Esophagus muscularis mucosa (tissue), 4 donors: ENCODE measurements around the gene BCL11B. TPM values are rescaled to one million over a fixed set of nuclear protein-coding genes. Genes with fewer than 3 reads are reported as not detected.

Experiments
- DNase-seq: peaks from one replicate; pipeline ENCODE4 v3.0.0-alpha.2; 2017; ENCODE audit errors: extremely low spot score
- H3K27ac ChIP-seq, 4 donors: fragments of 200-600 bp; sonication (generic); replicated peaks in 1 of 4; 1 replicate in 3 of 4; 2 replicates in 1 of 4; pipeline ENCODE4 v1.5.1; 2016 to 2019; ENCODE audit warnings: mild to moderate bottlenecking in 1 of 4
- H3K27me3 ChIP-seq, 4 donors: fragments of 200-600 bp; sonication (generic); one replicate each; pipeline versions ENCODE4 v1.5.1 to v1.6.0; 2016 to 2019
- H3K36me3 ChIP-seq, 4 donors: fragments of 200-600 bp; sonication (generic); one replicate each; pipeline ENCODE4 v1.5.1; 2016 to 2019
- H3K4me1 ChIP-seq, 4 donors: fragments of 200-600 bp; sonication (generic); one replicate each; pipeline ENCODE4 v1.5.1; 2016 to 2019
- H3K4me3 ChIP-seq, 4 donors: fragments of 200-600 bp; sonication (generic); 1 replicate in 2 of 4; 2 replicates in 2 of 4; pipeline ENCODE4 v1.5.1; 2016 to 2019; ENCODE audit warnings: mild to moderate bottlenecking in 4 of 4, moderate library complexity in 1 of 4
- H3K9me3 ChIP-seq, 4 donors: fragments of 200-600 bp; sonication (generic); 1 replicate in 3 of 4; 2 replicates in 1 of 4; pipeline ENCODE4 v1.5.1; 2016 to 2019
- CTCF ChIP-seq, 3 experiments: fragments of 200-600 bp in 2 of 3; fragments of 450-650 bp in 1 of 3; sonication (generic) in 2 of 3; IDR thresholded peaks; one replicate each; pipeline ENCODE4 v1.5.1; 2017 to 2019; ENCODE audit warnings: antibody characterized with exemption in 3 of 3, mild to moderate bottlenecking in 2 of 3, moderate library complexity in 1 of 3
- EP300 ChIP-seq: sonication (generic); formaldehyde crosslinking; IDR thresholded peaks from one replicate; pipeline ENCODE4 v1.6.1; 2017; ENCODE audit warnings: antibody characterized with exemption
- POLR2A ChIP-seq: fragments of 450-650 bp; IDR thresholded peaks from one replicate; pipeline ENCODE4 v1.6.1; 2017; ENCODE audit warnings: antibody characterized with exemption, moderate library complexity, mild to moderate bottlenecking, low read depth
- POLR2AphosphoS5 ChIP-seq, 2 donors: sonication (generic); formaldehyde crosslinking; IDR thresholded peaks; one replicate each; pipeline ENCODE4 v1.6.1; 2017; ENCODE audit warnings: antibody characterized with exemption in 2 of 2
- WGBS: methylation state at CpG from one replicate; pipeline ENCODE4 v1.1.5; 2018; 5-methylcytosine and 5-hydroxymethylcytosine counted together
- intact Hi-C: fragments of 100-400 bp; cut with DNase I; formaldehyde crosslinking; loops from one replicate; pipeline ENCODE4 v1.15.1; 2023
- total RNA-seq, 4 donors: library from RNA; depleted of rRNA; stranded (reverse); fragments of >200 nt; gene quantifications; one replicate each; pipeline versions ENCODE4 v1.1.0 to v1.2.1, GENCODE V29; 2016

The BCL11B gene
- total RNA-seq, 4 donors from 2014 or later: 0.34 to 0.65 (median 0.46) TPM

GRCh38 chr14:99272899-99273765, 1.1 kb upstream of the BCL11B start:
- no peaks in the 10 kb centered on the region for H3K36me3 ChIP-seq
- no peak for TF ChIP-seq CTCF (IDR thresholded peaks at IDR 0.05)
- no peak for TF ChIP-seq POLR2AphosphoS5 (IDR thresholded peaks at IDR 0.05)
- TF ChIP-seq EP300: no peak
- no peak for TF ChIP-seq POLR2A
- no peak for DNase-seq
- H3K9me3 ChIP-seq: no peaks in the 10 kb centered on the region
- WGBS: 11% methylated on average over 19 of the region's 53 CpGs
- intact Hi-C loops: no loop called here
- peak overlapping the region in 1 of 4 donors; percentile 44 for H3K27ac ChIP-seq
- H3K27me3 ChIP-seq: peaks cover 0 to 91% (median 63%) of the 10 kb centered on the region in 4 donors
- peaks cover 39 to 57% (median 56%) of the 10 kb centered on the region in 4 donors for H3K4me1 ChIP-seq
- peak overlapping the region in 3 of 4 donors; percentile 12 to 51 (median 44) for H3K4me3 ChIP-seq

- intact Hi-C loops: no loop called here
- H3K27ac ChIP-seq: no peak overlapping the region
- no peaks in the 10 kb centered on the region for H3K9me3 ChIP-seq
- 6% methylated on average over 10 of the region's 10 CpGs for WGBS
- H3K4me3 ChIP-seq: peak overlapping the region; percentile 32 to 51 (median 40)
- no peak for TF ChIP-seq EP300
- no peak for TF ChIP-seq POLR2A
- no peak for TF ChIP-seq POLR2AphosphoS5 (IDR thresholded peaks at IDR 0.05)
- TF ChIP-seq CTCF (IDR thresholded peaks at IDR 0.05): no peak
- peaks cover 0 to 91% (median 66%) of the 10 kb centered on the region in 4 donors for H3K27me3 ChIP-seq
- DNase-seq: no peak
- peaks cover 39 to 57% (median 56%) of the 10 kb centered on the region in 4 donors for H3K4me1 ChIP-seq
- H3K36me3 ChIP-seq: no peaks in the 10 kb centered on the region
Observed at GRCh38 chr14:99272632-99272898, 568 bp upstream of the BCL11B start.

- H3K4me1 ChIP-seq: peaks cover 39 to 58% (median 57%) of the 10 kb centered on the region in 4 donors
- peaks cover 0 to 91% (median 68%) of the 10 kb centered on the region in 4 donors for H3K27me3 ChIP-seq
- no peak for DNase-seq
- peak overlapping the region in 1 of 4 donors; percentile 16 for H3K27ac ChIP-seq
- no peaks in the 10 kb centered on the region for H3K9me3 ChIP-seq
- 2% methylated on average over 30 of the region's 32 CpGs for WGBS
- intact Hi-C loops: no loop called here
- H3K36me3 ChIP-seq: no peaks in the 10 kb centered on the region
- H3K4me3 ChIP-seq: peak overlapping the region; percentile 36 to 52 (median 40)
- TF ChIP-seq EP300 (no peak), POLR2AphosphoS5 (IDR thresholded peaks at IDR 0.05) (no peak), POLR2A (no peak), CTCF (IDR thresholded peaks at IDR 0.05) (no peak)
Observed at GRCh38 chr14:99271221-99271941, 616 bp downstream of the BCL11B start.

- no peaks in the 10 kb centered on the region for H3K36me3 ChIP-seq
- WGBS: 2% methylated on average over 26 of the region's 80 CpGs
- TF ChIP-seq POLR2A (no peak), EP300 (no peak), CTCF (IDR thresholded peaks at IDR 0.05) (no peak), POLR2AphosphoS5 (IDR thresholded peaks at IDR 0.05) (no peak)
- peaks cover 0 to 91% (median 67%) of the 10 kb centered on the region in 4 donors for H3K27me3 ChIP-seq
- H3K9me3 ChIP-seq: no peaks in the 10 kb centered on the region
- H3K27ac ChIP-seq: no peak overlapping the region
- intact Hi-C loops: no loop called here
- no peak for DNase-seq
- H3K4me3 ChIP-seq: peak overlapping the region; percentile 35 to 52 (median 40)
- H3K4me1 ChIP-seq: peaks cover 39 to 63% (median 58%) of the 10 kb centered on the region in 4 donors
Observed at GRCh38 chr14:99270458-99271220, 1.4 kb downstream of the BCL11B start.
